ENCODE results near the gene ZBTB12.

DNA sequence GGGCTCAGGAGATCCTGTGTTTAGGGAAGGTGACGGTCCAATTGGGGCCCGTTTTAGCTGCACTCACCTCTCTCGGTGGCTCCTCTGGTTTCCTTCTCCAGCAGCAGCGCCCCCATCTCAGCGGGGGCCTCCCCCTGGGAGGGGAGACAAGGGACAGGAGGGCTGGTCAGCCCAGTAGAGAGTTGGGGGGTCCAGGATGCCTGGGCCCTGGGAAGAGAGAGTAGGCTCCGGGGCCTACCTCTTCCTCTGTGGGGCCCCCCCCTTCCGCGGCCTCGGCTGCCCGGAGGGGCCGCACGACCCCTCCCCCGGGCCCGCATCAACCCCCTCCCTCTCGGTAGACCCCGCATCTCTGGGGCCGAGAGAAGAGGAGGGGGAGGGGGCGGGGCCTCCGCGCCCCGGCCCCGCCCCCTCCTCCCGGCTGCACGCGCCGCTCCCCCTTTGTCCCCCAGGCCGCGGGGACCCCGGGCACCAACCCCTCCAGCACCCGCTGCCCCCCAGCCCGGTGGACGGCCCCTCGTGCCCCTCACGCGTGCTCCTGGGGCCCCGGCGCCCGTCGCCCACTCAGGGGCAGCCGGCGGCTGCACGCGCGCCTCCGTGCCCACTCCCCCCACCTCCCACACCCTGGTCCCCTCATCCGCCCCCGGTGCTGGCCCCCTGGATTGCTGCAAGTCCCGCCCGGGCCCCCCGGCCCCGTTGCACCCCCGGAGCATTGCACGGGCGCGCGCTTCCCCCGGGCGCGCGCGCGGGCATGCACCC lies 4.9 kb downstream of the ZBTB12 start:
- no peak for TF ChIP-seq EZH2 (IDR thresholded peaks at IDR 0.05; ENCODE audit: borderline replicate concordance, low read length)
- TF ChIP-seq, protein P1, sequence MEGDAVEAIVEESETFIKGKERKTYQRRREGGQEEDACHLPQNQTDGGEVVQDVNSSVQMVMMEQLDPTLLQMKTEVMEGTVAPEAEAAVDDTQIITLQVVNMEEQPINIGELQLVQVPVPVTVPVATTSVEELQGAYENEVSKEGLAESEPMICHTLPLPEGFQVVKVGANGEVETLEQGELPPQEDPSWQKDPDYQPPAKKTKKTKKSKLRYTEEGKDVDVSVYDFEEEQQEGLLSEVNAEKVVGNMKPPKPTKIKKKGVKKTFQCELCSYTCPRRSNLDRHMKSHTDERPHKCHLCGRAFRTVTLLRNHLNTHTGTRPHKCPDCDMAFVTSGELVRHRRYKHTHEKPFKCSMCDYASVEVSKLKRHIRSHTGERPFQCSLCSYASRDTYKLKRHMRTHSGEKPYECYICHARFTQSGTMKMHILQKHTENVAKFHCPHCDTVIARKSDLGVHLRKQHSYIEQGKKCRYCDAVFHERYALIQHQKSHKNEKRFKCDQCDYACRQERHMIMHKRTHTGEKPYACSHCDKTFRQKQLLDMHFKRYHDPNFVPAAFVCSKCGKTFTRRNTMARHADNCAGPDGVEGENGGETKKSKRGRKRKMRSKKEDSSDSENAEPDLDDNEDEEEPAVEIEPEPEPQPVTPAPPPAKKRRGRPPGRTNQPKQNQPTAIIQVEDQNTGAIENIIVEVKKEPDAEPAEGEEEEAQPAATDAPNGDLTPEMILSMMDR (IDR thresholded peaks at IDR 0.05; ENCODE audit: low read length), result no peak

All from OCI-LY1 (cell line).